Measurements from ENCODE around the gene CTNNAL1. TPM values are rescaled to one million over a fixed set of nuclear protein-coding genes. Genes with fewer than 3 reads are reported as not detected.

Gene CTNNAL1
- total and polyA plus RNA-seq, 5 donors: 61.1 to 105 (median 99.2) TPM

DNA sequence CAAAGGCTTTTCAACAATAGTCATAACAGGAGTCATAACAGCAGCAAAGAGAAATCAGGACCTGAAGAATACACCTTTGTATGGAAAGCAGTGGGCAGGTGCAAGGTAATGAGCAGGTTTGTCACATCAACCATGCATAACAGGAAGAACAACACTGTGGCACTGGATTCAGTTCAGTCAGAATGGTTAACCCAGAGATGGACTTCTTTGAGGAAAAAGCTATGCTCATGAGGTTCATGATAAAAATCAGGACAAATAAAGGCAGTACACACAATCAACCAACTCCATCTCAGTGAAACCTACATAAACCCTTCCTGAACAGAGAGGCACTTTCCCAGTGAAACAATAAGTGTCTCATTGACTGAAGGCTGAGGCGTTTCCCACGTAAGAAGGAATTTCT, 52.1 kb downstream of the CTNNAL1 start:
- peaks cover 5% of the 10 kb centered on the region for H3K4me1 ChIP-seq (ENCODE audit: control insufficient read depth, insufficient read depth, low read length)
- no peaks in the 10 kb centered on the region for H3K9me3 ChIP-seq (ENCODE audit: control insufficient read depth, low read length)
- WGBS: 92% methylated on average over 2 of the region's 2 CpGs
- no peak overlapping the region for H3K27ac ChIP-seq (ENCODE audit: low read length)
- intact Hi-C loops (cut with DNase I): no loop called here
- H3K4me3 ChIP-seq (ENCODE audit: low read length): no peak overlapping the region
- ATAC-seq (no peak), DNase-seq (no peak)
- no peaks in the 10 kb centered on the region for H3K27me3 ChIP-seq (ENCODE audit: control insufficient read depth, insufficient read depth)

DNA sequence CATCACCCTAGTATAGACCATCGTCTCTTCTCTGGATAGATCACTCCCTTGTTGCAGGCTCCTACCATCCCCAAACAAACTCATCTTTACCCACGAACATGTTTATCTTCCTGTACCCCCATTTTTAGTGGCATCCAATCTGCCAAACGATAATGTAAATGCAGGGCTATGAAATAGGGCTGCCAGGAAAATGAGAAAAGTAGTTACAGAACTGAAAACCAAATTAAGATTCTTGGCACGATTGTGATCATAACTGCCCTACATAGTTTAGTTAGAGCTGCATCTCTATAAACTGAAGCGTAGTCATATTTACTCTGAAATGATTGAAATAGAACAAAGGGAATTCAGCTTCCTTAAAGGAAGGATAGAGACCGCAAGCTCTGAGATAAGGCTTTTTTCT, 53.0 kb downstream of the CTNNAL1 start:
- Histone ChIP-seq H3K4me3 (ENCODE audit: low read length) (no peak overlapping the region), H3K27me3 (ENCODE audit: control insufficient read depth, insufficient read depth) (no peaks in the 10 kb centered on the region), H3K9me3 (ENCODE audit: control insufficient read depth, low read length) (no peaks in the 10 kb centered on the region), H3K4me1 (ENCODE audit: control insufficient read depth, insufficient read depth, low read length) (peaks cover 5% of the 10 kb centered on the region), H3K27ac (ENCODE audit: low read length) (no peak overlapping the region)
- WGBS: 67% methylated on average over 6 of the region's 6 CpGs
- DNase-seq (no peak), ATAC-seq (no peak)
- intact Hi-C loops (cut with DNase I): no loop called here

DNA sequence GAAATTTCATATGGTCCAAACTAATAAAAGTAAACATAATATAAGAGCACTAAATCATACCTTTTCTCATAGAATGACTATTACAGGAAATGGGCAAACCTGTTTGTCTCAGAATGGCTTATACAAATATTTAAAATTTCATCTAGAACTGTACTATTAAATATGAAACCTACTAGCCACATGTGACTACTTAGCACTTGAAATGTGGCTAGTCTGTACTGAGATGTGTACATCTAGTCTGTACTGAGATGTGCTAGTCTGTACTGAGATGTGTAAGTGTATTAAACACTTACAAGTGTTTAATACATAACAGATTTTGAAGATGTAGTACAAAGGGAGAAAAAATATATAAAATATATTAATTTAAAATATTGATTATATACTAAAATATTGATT, 56.7 kb downstream of the CTNNAL1 start:
- intact Hi-C loops (cut with DNase I): loop anchor here in 1 of 4 donors (10.0 kb wide), 1 partner anchor 58 kb away; the partner anchor contains the start of gene CTNNAL1
- Histone ChIP-seq H3K4me1 (ENCODE audit: control insufficient read depth, insufficient read depth, low read length) (no peaks in the 10 kb centered on the region), H3K27me3 (ENCODE audit: control insufficient read depth, insufficient read depth) (no peaks in the 10 kb centered on the region), H3K4me3 (ENCODE audit: low read length) (no peak overlapping the region), H3K9me3 (ENCODE audit: control insufficient read depth, low read length) (no peaks in the 10 kb centered on the region), H3K27ac (ENCODE audit: low read length) (no peak overlapping the region)
- ATAC-seq (no peak), DNase-seq (no peak)

DNA sequence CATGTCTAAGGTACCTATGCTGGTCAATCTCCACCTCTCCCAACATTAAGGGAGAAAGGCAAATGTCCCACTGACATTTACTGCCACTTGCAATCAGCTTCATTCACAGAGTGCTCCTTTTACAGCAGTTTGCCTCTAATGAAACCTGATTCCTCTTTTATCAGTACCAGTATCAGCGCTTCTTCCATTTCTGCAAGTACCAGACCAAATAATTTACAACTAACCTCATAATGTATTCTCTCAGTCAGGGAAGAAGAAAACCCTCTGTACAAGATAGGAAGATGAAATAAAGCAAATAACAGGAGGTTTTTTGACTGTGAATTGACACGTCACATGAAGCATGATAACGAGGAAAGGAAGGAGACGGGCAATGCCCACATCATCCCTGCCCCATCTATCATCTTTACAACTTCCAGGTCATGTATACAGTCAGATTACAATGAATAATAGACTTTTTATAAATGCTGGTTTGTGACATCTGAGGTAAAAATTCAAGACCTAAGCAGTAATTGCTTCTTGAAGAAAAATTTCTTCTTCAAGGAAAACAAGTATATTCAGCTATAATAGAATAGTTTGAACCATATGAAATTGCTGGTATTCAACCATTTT, 57.2 kb downstream of the CTNNAL1 start:
- Histone ChIP-seq H3K4me1 (ENCODE audit: control insufficient read depth, insufficient read depth, low read length) (no peaks in the 10 kb centered on the region), H3K27ac (ENCODE audit: low read length) (no peak overlapping the region), H3K4me3 (ENCODE audit: low read length) (no peak overlapping the region), H3K27me3 (ENCODE audit: control insufficient read depth, insufficient read depth) (no peaks in the 10 kb centered on the region), H3K9me3 (ENCODE audit: control insufficient read depth, low read length) (no peaks in the 10 kb centered on the region)
- WGBS: 65% methylated on average over 4 of the region's 4 CpGs
- no peak for ATAC-seq
- intact Hi-C loops (cut with DNase I): loop anchor here in 1 of 4 donors (10.0 kb wide), 1 partner anchor 59 kb away; the partner anchor contains the start of gene CTNNAL1
- DNase-seq: no peak

DNA sequence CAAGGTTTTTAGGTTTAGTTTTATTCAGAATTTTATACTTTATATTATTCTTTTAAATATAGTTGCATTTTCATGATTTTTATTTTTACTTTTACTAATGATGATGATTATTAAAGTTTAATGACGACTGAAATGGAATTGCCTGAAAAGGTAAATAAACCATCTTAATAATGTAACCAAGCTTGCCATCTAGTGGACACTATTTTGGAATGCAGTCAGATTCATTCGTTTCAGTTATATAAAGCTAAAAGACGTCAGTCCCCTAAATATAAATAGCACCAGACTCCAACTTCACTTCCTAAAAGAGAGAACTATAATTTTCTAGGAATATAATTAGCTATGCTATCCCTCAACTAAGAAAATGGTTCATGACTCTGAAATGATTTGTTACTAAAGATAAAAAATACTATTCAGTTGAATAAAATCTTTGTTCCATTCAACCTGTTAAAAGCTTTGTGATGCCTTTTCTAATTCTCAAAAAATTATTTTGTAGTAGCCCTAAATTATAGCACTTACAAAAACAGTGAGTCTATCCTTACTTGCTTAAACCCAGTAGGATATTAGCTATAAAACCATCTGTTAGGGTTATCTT, 59.2 kb downstream of the CTNNAL1 start:
- intact Hi-C loops (cut with DNase I): loop anchor here in 1 of 4 donors (10.0 kb wide), 1 partner anchor 61 kb away; the partner anchor contains the start of gene CTNNAL1
- no peak overlapping the region for H3K4me3 ChIP-seq (ENCODE audit: low read length)
- ATAC-seq (peak; percentile 58 to 61), DNase-seq (no peak)
- 1% methylated on average over 3 of the region's 3 CpGs for WGBS
- H3K27me3 ChIP-seq (ENCODE audit: control insufficient read depth, insufficient read depth): no peaks in the 10 kb centered on the region
- no peak overlapping the region for H3K27ac ChIP-seq (ENCODE audit: low read length)
- H3K4me1 ChIP-seq (ENCODE audit: control insufficient read depth, insufficient read depth, low read length): no peaks in the 10 kb centered on the region
- no peaks in the 10 kb centered on the region for H3K9me3 ChIP-seq (ENCODE audit: control insufficient read depth, low read length)

DNA sequence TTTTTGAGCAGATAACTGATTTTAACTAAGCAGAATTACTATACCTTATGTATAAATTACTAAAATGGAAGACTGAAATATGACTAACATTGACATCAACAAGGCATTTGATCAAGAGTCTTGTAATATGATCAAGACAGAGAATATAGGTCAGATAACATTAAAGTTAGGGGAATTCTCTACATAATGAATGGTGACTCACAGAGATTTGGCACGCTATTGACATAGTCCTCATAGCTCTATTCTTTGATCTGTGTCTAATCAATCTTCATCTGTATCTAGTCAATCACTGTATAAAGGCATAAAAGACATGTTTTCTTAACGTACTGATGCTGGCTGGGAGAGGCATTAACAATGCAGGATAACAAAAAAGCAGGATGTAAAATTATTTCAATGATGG, 61.7 kb downstream of the CTNNAL1 start:
- no peak for ATAC-seq
- Histone ChIP-seq H3K4me1 (ENCODE audit: control insufficient read depth, insufficient read depth, low read length) (no peaks in the 10 kb centered on the region), H3K27ac (ENCODE audit: low read length) (no peak overlapping the region), H3K9me3 (ENCODE audit: control insufficient read depth, low read length) (no peaks in the 10 kb centered on the region), H3K27me3 (ENCODE audit: control insufficient read depth, insufficient read depth) (no peaks in the 10 kb centered on the region), H3K4me3 (ENCODE audit: low read length) (no peak overlapping the region)
- 83% methylated on average over 2 of the region's 2 CpGs for WGBS
- DNase-seq: no peak
- intact Hi-C loops (cut with DNase I): loop anchor here in 1 of 4 donors (10.0 kb wide), 1 partner anchor 63 kb away; the partner anchor contains the start of gene CTNNAL1

DNA sequence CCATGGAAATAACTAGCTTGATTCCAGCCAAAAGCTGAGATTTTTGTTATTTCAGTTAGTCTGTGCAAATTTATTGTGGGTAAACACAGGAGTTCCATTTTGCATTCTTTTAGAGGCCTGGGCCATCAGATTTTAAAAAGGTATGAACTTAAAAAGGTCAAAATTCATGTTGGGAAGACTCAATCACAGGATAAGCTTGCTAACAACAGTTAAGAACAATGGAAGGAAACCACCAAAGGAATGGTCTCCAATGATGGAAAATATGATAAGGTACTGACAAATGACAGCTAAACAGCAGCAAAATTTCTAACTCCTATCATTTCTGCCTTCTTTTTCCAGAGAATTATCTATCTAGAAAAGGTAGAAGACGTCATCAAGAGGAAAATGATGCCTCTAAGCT, 63.1 kb downstream of the CTNNAL1 start:
- DNase-seq (no peak), ATAC-seq (no peak)
- H3K27me3 ChIP-seq (ENCODE audit: control insufficient read depth, insufficient read depth): no peaks in the 10 kb centered on the region
- H3K4me1 ChIP-seq (ENCODE audit: control insufficient read depth, insufficient read depth, low read length): no peaks in the 10 kb centered on the region
- intact Hi-C loops (cut with DNase I): loop anchor here in 1 of 4 donors (10.0 kb wide), 1 partner anchor 65 kb away; the partner anchor contains the start of gene CTNNAL1
- no peaks in the 10 kb centered on the region for H3K9me3 ChIP-seq (ENCODE audit: control insufficient read depth, low read length)
- no peak overlapping the region for H3K27ac ChIP-seq (ENCODE audit: low read length)
- 66% methylated on average over 1 of the region's 1 CpG for WGBS
- no peak overlapping the region for H3K4me3 ChIP-seq (ENCODE audit: low read length)

DNA sequence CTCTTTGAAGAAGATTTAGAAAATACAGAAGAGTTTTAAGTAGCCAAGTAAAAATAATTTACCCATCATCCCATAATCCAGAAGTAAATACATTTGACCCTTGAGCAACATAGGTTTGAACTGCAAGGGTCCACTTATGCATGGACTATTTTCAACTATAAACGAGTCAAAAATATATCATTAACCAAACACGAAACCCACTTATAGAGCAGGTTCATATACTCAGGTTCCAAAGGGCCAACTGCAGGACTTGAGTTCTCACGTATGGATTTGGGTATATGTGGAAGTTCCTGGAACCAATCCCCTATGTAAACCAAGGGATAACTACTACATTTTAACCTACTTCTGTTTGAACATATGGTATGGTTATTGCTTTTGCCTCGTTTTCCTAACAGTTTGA, 73.3 kb downstream of the CTNNAL1 start:
- H3K4me1 ChIP-seq (ENCODE audit: control insufficient read depth, insufficient read depth, low read length): no peaks in the 10 kb centered on the region
- H3K9me3 ChIP-seq (ENCODE audit: control insufficient read depth, low read length): no peaks in the 10 kb centered on the region
- H3K27ac ChIP-seq (ENCODE audit: low read length): no peak overlapping the region
- DNase-seq (no peak), ATAC-seq (no peak)
- 92% methylated on average over 4 of the region's 4 CpGs for WGBS
- intact Hi-C loops (cut with DNase I): no loop called here
- H3K27me3 ChIP-seq (ENCODE audit: control insufficient read depth, insufficient read depth): no peaks in the 10 kb centered on the region
- no peak overlapping the region for H3K4me3 ChIP-seq (ENCODE audit: low read length)

DNA sequence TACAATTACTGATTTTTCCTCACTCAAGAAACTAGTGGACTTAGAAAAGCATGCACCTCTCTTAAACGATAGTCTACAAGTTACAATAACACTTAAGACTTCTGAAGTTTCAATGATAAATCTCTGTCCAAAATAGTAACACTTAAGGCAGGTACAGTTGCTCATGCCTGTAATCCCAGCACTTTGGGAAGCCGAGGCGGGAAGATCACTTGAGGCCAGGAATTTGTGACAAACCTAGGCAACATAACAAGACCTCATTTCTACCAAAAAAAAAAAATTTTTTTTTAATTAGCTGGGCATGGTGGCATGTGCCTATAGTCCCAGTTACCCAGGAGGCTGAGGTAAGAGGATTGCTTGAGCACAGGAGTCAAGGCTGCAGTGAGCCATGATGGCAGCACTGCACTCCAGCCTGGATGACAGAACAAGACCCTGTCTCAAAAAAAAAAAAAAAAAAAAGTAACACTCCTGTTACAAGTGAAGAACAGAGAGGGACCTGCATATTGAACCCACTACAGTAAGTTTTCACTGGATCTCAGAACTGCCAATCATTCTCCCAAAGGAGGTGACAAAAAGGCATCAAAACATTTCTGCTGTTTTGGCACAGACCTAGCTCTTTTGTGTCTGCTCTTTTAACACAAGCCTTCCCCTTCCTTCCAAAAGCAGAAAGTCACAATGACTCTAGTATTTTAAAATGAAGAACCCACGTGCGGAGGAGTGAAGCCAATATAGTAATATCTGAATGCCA, 75.6 kb downstream of the CTNNAL1 start:
- Histone ChIP-seq H3K27me3 (ENCODE audit: control insufficient read depth, insufficient read depth) (no peaks in the 10 kb centered on the region), H3K4me3 (ENCODE audit: low read length) (no peak overlapping the region), H3K9me3 (ENCODE audit: control insufficient read depth, low read length) (no peaks in the 10 kb centered on the region), H3K27ac (ENCODE audit: low read length) (no peak overlapping the region), H3K4me1 (ENCODE audit: control insufficient read depth, insufficient read depth, low read length) (peaks cover 3% of the 10 kb centered on the region)
- ATAC-seq: no peak
- intact Hi-C loops (cut with DNase I): no loop called here
- WGBS: 79% methylated on average over 5 of the region's 5 CpGs
- DNase-seq: no peak

DNA sequence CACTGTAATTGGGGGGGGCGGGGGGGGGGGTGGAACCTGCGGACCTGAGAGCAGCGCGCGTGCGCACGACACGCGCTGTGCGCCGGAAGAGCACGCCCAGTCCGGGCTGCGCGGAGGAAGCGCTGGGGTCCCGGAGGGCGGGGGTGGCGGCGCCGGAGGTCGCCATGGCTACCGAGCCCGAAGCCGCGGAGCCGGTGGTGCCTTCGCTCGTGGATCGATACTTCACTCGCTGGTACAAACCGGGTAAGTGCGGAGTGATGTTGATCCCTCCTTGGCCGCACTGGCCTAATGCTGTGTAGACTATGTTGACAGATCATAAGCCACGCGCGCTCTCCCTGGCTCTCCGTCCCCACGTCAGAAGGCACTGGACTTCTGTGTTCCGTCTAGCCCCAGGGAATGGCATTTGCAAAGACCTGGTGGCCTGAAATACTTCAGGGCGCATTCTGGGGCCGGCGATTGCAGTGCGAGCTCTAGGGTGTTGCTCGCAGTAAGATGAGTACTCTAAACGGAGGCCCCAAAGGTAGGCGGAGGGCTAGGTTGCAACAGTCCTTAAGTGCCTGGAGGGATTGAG, 78.9 kb downstream of the CTNNAL1 start, which contains the start of gene ABITRAM:
TSS of gene ABITRAM (plus strand) at position 78 of the 571 bp plus-strand sequence. CDS start at position 165, 87 bp downstream.
- Histone ChIP-seq H3K27ac (ENCODE audit: low read length) (peak within 1 kb of the TSS; percentile 55), H3K4me1 (ENCODE audit: control insufficient read depth, insufficient read depth, low read length) (peaks cover 6% of the 10 kb centered on the region), H3K27me3 (ENCODE audit: control insufficient read depth, insufficient read depth) (no peaks in the 10 kb centered on the region), H3K9me3 (ENCODE audit: control insufficient read depth, low read length) (no peaks in the 10 kb centered on the region), H3K4me3 (ENCODE audit: low read length) (peak within 1 kb of the TSS; percentile 56)
- intact Hi-C loops (cut with DNase I): no loop called here
- WGBS: under 1% methylated on average over 47 of the region's 47 CpGs
- DNase-seq (peak; percentile 81 to 91 (median 91)), ATAC-seq (peak; percentile 95 to 96)

Measured in right cardiac atrium (tissue), 5 donors.